Lung (tissue), 12 donors: ENCODE data around the gene MED12L. TPM values are rescaled to one million over a fixed set of nuclear protein-coding genes. Genes with fewer than 3 reads are reported as not detected.

Experiments used
- ATAC-seq: fragments of 200-7000 bp; cut with Tn5 transposase; one replicate; pipeline ENCODE4 v1.9.1; 2020; ENCODE audit warnings: moderate number of reproducible peaks; ENCODE audit not compliant: insufficient read depth, low FRiP score
- DNase-seq, 3 donors: peaks; one replicate each; pipeline ENCODE4 v3.0.0-alpha.2; 2013 to 2017
- H3K27ac ChIP-seq, 2 donors: one replicate each; pipeline ENCODE4 v1.5.1; 2013; ENCODE audit warnings: mild to moderate bottlenecking in 2 of 2, moderate library complexity in 2 of 2, control low read depth in 1 of 2, inconsistent platforms in 1 of 2, low read depth in 1 of 2, low read length in 1 of 2
- H3K27me3 ChIP-seq, 3 donors: one replicate each; pipeline ENCODE4 v1.5.1; 2013; ENCODE audit warnings: low read length in 2 of 3; ENCODE audit not compliant: control insufficient read depth in 3 of 3, insufficient read depth in 3 of 3
- H3K36me3 ChIP-seq, 4 donors: one replicate each; pipeline ENCODE4 v1.5.1; 2013; ENCODE audit warnings: low read length in 4 of 4, mild to moderate bottlenecking in 1 of 4, moderate library complexity in 1 of 4; ENCODE audit not compliant: control insufficient read depth in 4 of 4, insufficient read depth in 4 of 4
- H3K4me1 ChIP-seq, 5 donors: one replicate each; pipeline ENCODE4 v1.5.1; 2013; ENCODE audit warnings: low read length in 5 of 5, mild to moderate bottlenecking in 2 of 5, moderate library complexity in 1 of 5; ENCODE audit not compliant: control insufficient read depth in 5 of 5, insufficient read depth in 5 of 5
- H3K4me3 ChIP-seq: one replicate; pipeline ENCODE4 v1.5.1; 2013; ENCODE audit warnings: mild to moderate bottlenecking, control low read depth, moderate library complexity
- H3K9ac ChIP-seq, 2 donors: one replicate each; pipeline ENCODE4 v1.5.1; 2013; ENCODE audit warnings: low read length in 2 of 2, control low read depth in 1 of 2; ENCODE audit not compliant: insufficient read depth in 1 of 2
- H3K9me3 ChIP-seq, 4 donors: one replicate each; pipeline ENCODE4 v1.5.1; 2013; ENCODE audit warnings: low read length in 3 of 4, mild to moderate bottlenecking in 1 of 4, moderate library complexity in 1 of 4; ENCODE audit not compliant: control insufficient read depth in 4 of 4, insufficient read depth in 3 of 4
- WGBS, 2 donors: extraction: QIAGEN DNeasy Blood & Tissue Kit; methylation state at CpG; one replicate each; pipeline ENCODE4 v1.1.7; 2013; 5-methylcytosine and 5-hydroxymethylcytosine counted together
- polyA plus RNA-seq, 2 donors: library from polyadenylated mRNA; stranded (reverse); fragments of 200-250 nt; gene quantifications; one replicate each; pipeline ENCODE4 v1.2.1, GENCODE V29; 2013
- total RNA-seq, 2 donors: library from RNA; depleted of rRNA in 1 of 2; stranded (reverse); fragments of >200 nt in 1 of 2; gene quantifications; one replicate each; pipeline ENCODE4 v1.2.1, GENCODE V29; 2014 to 2021
- TF ChIP-seq, protein P1 (sequence below): IDR thresholded peaks from 2 replicates; pipeline ENCODE4 v1.5.1; 2012; ENCODE audit warnings: mild to moderate bottlenecking; ENCODE audit errors: control extremely low read depth, extremely low read depth
- donor health status: control.
- donor health status: control.
- donor health status: Bipolar disorder and iron deficiency.
- donor health status: healthy.
- donor health status: DM: yes; HTN: yes; CAD: no.

The MED12L gene
- total and polyA plus RNA-seq, 4 donors: 0.02 to 0.82 (median 0.30) TPM

GRCh38 chr3:151216641-151217607 lies 131.5 kb downstream of the MED12L start:
- Histone ChIP-seq H3K4me3 (no peak overlapping the region), H3K9me3 (peaks cover 0 to 3% (median 0%) of the 10 kb centered on the region in 4 donors), H3K27me3 (no peaks in the 10 kb centered on the region), H3K9ac (no peak overlapping the region), H3K4me1 (peaks cover 0 to 10% (median 0%) of the 10 kb centered on the region in 5 donors), H3K27ac (no peak overlapping the region), H3K36me3 (no peaks in the 10 kb centered on the region)
- TF ChIP-seq, protein P1, sequence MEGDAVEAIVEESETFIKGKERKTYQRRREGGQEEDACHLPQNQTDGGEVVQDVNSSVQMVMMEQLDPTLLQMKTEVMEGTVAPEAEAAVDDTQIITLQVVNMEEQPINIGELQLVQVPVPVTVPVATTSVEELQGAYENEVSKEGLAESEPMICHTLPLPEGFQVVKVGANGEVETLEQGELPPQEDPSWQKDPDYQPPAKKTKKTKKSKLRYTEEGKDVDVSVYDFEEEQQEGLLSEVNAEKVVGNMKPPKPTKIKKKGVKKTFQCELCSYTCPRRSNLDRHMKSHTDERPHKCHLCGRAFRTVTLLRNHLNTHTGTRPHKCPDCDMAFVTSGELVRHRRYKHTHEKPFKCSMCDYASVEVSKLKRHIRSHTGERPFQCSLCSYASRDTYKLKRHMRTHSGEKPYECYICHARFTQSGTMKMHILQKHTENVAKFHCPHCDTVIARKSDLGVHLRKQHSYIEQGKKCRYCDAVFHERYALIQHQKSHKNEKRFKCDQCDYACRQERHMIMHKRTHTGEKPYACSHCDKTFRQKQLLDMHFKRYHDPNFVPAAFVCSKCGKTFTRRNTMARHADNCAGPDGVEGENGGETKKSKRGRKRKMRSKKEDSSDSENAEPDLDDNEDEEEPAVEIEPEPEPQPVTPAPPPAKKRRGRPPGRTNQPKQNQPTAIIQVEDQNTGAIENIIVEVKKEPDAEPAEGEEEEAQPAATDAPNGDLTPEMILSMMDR: no peak
- ATAC-seq (no peak), DNase-seq (no peak)
- WGBS, 2 donors: 85 to 97% methylated on average over 3 of the region's 3 CpGs

DNA sequence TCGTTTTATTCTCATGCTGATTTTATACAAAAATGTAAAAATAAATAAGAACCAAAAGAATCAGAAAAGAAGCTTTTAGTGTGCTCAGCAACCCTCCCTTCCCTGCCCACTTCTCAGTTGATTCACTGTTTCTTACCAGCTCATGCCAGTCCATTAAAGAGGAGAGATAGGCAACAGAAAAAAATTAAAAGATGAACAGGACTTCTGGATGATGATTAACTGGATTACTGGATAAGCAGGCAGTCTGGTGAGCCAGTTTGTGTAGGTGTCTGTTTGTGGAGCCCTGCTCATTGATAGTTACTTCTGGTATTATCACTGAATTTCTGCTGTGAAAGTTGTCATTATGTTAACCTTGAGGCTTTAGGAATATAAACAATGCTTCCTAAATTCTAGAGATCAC lies 132.7 kb downstream of the MED12L start:
- Histone ChIP-seq H3K9me3 (peaks cover 0 to 3% (median 0%) of the 10 kb centered on the region in 4 donors), H3K27ac (no peak overlapping the region), H3K4me3 (no peak overlapping the region), H3K27me3 (no peaks in the 10 kb centered on the region), H3K9ac (no peak overlapping the region), H3K36me3 (no peaks in the 10 kb centered on the region), H3K4me1 (peaks cover 0 to 10% (median 0%) of the 10 kb centered on the region in 5 donors)
- TF ChIP-seq, protein P1: no peak
- DNase-seq: no peak
- 61 to 68% methylated on average over 1 of the region's 1 CpG for WGBS, 2 donors
- no peak for ATAC-seq

- Histone ChIP-seq H3K4me1 (peaks cover 0 to 10% (median 0%) of the 10 kb centered on the region in 5 donors), H3K36me3 (no peaks in the 10 kb centered on the region), H3K27ac (peak overlapping the region in 1 of 2 donors; percentile 15), H3K9me3 (peaks cover 0 to 3% (median 0%) of the 10 kb centered on the region in 4 donors), H3K4me3 (no peak overlapping the region), H3K27me3 (no peaks in the 10 kb centered on the region), H3K9ac (no peak overlapping the region)
- WGBS, 2 donors: 29 to 75% methylated on average over 1 of the region's 1 CpG
- no peak for DNase-seq
- no peak for ATAC-seq
- TF ChIP-seq, protein P1: no peak
Measured at GRCh38 chr3:151219056-151219455, 133.6 kb downstream of the MED12L start.
